Measurements from ENCODE around the gene RNF17.

RNF17 gene

GRCh38 chr13:24864579-24864978, 100.6 kb downstream of the RNF17 start:
- no peaks in the 10 kb centered on the region for H4K20me1 ChIP-seq (ENCODE audit: insufficient read depth, low read length)
- no peak for DNase-seq
- H3K4me3 ChIP-seq (ENCODE audit: low read length), result no peak overlapping the region
- no peaks in the 10 kb centered on the region for H3K9me3 ChIP-seq (replicated peaks; ENCODE audit: insufficient read depth, low read length)
- no peaks in the 10 kb centered on the region for H3K36me3 ChIP-seq (replicated peaks; ENCODE audit: insufficient read depth, low read length)
- H2AFZ ChIP-seq (ENCODE audit: low read length), result no peak overlapping the region
- H3K27me3 ChIP-seq (replicated peaks; ENCODE audit: insufficient read depth, low read length), result no peaks in the 10 kb centered on the region
- H3K9ac ChIP-seq (ENCODE audit: low read length), result no peak overlapping the region
- no peak overlapping the region for H3K4me2 ChIP-seq (ENCODE audit: low read depth, low read length)
- TF ChIP-seq EZH2 (optimal IDR thresholded peaks at IDR 0.05; ENCODE audit: low read depth, low read length), result no peak
- H3K4me1 ChIP-seq (ENCODE audit: low read length), result peaks cover 9% of the 10 kb centered on the region
- H3K9me2 ChIP-seq (replicated peaks; ENCODE audit: insufficient read depth, low read length), result no peaks in the 10 kb centered on the region
- no peaks in the 10 kb centered on the region for H3K79me2 ChIP-seq (ENCODE audit: low read length)
- no peak overlapping the region for H3K27ac ChIP-seq (ENCODE audit: low read length)
- H3F3A ChIP-seq (ENCODE audit: insufficient read depth, low read length), result no peaks in the 10 kb centered on the region

- no peaks in the 10 kb centered on the region for H3F3A ChIP-seq (ENCODE audit: insufficient read depth, low read length)
- no peaks in the 10 kb centered on the region for H3K36me3 ChIP-seq (replicated peaks; ENCODE audit: insufficient read depth, low read length)
- H3K4me3 ChIP-seq (ENCODE audit: low read length), result no peak overlapping the region
- no peak overlapping the region for H2AFZ ChIP-seq (ENCODE audit: low read length)
- no peaks in the 10 kb centered on the region for H3K79me2 ChIP-seq (ENCODE audit: low read length)
- no peaks in the 10 kb centered on the region for H3K27me3 ChIP-seq (replicated peaks; ENCODE audit: insufficient read depth, low read length)
- no peak overlapping the region for H3K4me2 ChIP-seq (ENCODE audit: low read depth, low read length)
- TF ChIP-seq EZH2phosphoT487 (IDR thresholded peaks at IDR 0.05; ENCODE audit: low read length), result no peak
- TF ChIP-seq EZH2 (optimal IDR thresholded peaks at IDR 0.05; ENCODE audit: low read depth, low read length), result no peak
- no peak for TF ChIP-seq CTCF (IDR thresholded peaks at IDR 0.05; ENCODE audit: low read length)
- H4K20me1 ChIP-seq (ENCODE audit: insufficient read depth, low read length), result no peaks in the 10 kb centered on the region
- no peaks in the 10 kb centered on the region for H3K9me2 ChIP-seq (replicated peaks; ENCODE audit: insufficient read depth, low read length)
- no peak overlapping the region for H3K9ac ChIP-seq (ENCODE audit: low read length)
- H3K9me3 ChIP-seq (replicated peaks; ENCODE audit: insufficient read depth, low read length), result no peaks in the 10 kb centered on the region
- peaks cover 9% of the 10 kb centered on the region for H3K4me1 ChIP-seq (ENCODE audit: low read length)
- no peak overlapping the region for H3K27ac ChIP-seq (ENCODE audit: low read length)
- DNase-seq, result no peak
Observed at GRCh38 chr13:24865163-24865953, 101.4 kb downstream of the RNF17 start.

GRCh38 chr13:24866488-24866887, 102.5 kb downstream of the RNF17 start:
- no peaks in the 10 kb centered on the region for H3K27me3 ChIP-seq (replicated peaks; ENCODE audit: insufficient read depth, low read length)
- no peak overlapping the region for H3K27ac ChIP-seq (ENCODE audit: low read length)
- no peaks in the 10 kb centered on the region for H3K9me2 ChIP-seq (replicated peaks; ENCODE audit: insufficient read depth, low read length)
- H3K9me3 ChIP-seq (replicated peaks; ENCODE audit: insufficient read depth, low read length), result no peaks in the 10 kb centered on the region
- no peak overlapping the region for H3K4me2 ChIP-seq (ENCODE audit: low read depth, low read length)
- H3K36me3 ChIP-seq (replicated peaks; ENCODE audit: insufficient read depth, low read length), result no peaks in the 10 kb centered on the region
- no peaks in the 10 kb centered on the region for H3F3A ChIP-seq (ENCODE audit: insufficient read depth, low read length)
- H3K4me1 ChIP-seq (ENCODE audit: low read length), result peaks cover 9% of the 10 kb centered on the region
- H4K20me1 ChIP-seq (ENCODE audit: insufficient read depth, low read length), result no peaks in the 10 kb centered on the region
- DNase-seq, result no peak
- no peaks in the 10 kb centered on the region for H3K79me2 ChIP-seq (ENCODE audit: low read length)
- no peak overlapping the region for H3K4me3 ChIP-seq (ENCODE audit: low read length)
- H2AFZ ChIP-seq (ENCODE audit: low read length), result no peak overlapping the region
- no peak overlapping the region for H3K9ac ChIP-seq (ENCODE audit: low read length)
- TF ChIP-seq EZH2 (optimal IDR thresholded peaks at IDR 0.05; ENCODE audit: low read depth, low read length), result no peak
- TF ChIP-seq EZH2phosphoT487 (IDR thresholded peaks at IDR 0.05; ENCODE audit: low read length), result no peak
- TF ChIP-seq CTCF (IDR thresholded peaks at IDR 0.05; ENCODE audit: low read length), result no peak

GRCh38 chr13:24868874-24869273, 104.9 kb downstream of the RNF17 start:
- H3K9me2 ChIP-seq (replicated peaks; ENCODE audit: insufficient read depth, low read length), result no peaks in the 10 kb centered on the region
- no peak for DNase-seq
- peaks cover 9% of the 10 kb centered on the region for H3K4me1 ChIP-seq (ENCODE audit: low read length)
- H3F3A ChIP-seq (ENCODE audit: insufficient read depth, low read length), result no peaks in the 10 kb centered on the region
- peak overlapping the region; percentile 35; the same call in 1 of the 2 replicates for H2AFZ ChIP-seq (ENCODE audit: low read length)
- no peaks in the 10 kb centered on the region for H3K27me3 ChIP-seq (replicated peaks; ENCODE audit: insufficient read depth, low read length)
- H3K27ac ChIP-seq (ENCODE audit: low read length), result no peak overlapping the region
- no peak for TF ChIP-seq EZH2phosphoT487 (IDR thresholded peaks at IDR 0.05; ENCODE audit: low read length)
- TF ChIP-seq EZH2 (optimal IDR thresholded peaks at IDR 0.05; ENCODE audit: low read depth, low read length), result no peak
- no peak for TF ChIP-seq CTCF (IDR thresholded peaks at IDR 0.05; ENCODE audit: low read length)
- H3K9me3 ChIP-seq (replicated peaks; ENCODE audit: insufficient read depth, low read length), result no peaks in the 10 kb centered on the region
- H3K36me3 ChIP-seq (replicated peaks; ENCODE audit: insufficient read depth, low read length), result no peaks in the 10 kb centered on the region
- H3K4me2 ChIP-seq (ENCODE audit: low read depth, low read length), result peak overlapping the region; percentile 15; the same call in 1 of the 2 replicates
- no peak overlapping the region for H3K9ac ChIP-seq (ENCODE audit: low read length)
- H4K20me1 ChIP-seq (ENCODE audit: insufficient read depth, low read length), result no peaks in the 10 kb centered on the region
- H3K4me3 ChIP-seq (ENCODE audit: low read length), result no peak overlapping the region
- no peaks in the 10 kb centered on the region for H3K79me2 ChIP-seq (ENCODE audit: low read length)

All from MM.1S (cell line).